IPS-20b (cell line): ENCODE data around the gene TMEM151B.

Experiments used
- H3K27ac ChIP-seq: one replicate; pipeline ENCODE4 v1.5.1; 2013; ENCODE audit warnings: low read length
- H3K27me3 ChIP-seq: 2 replicates; pipeline ENCODE4 v1.6.1; 2013; ENCODE audit warnings: mild to moderate bottlenecking, low read length, inconsistent platforms; ENCODE audit not compliant: insufficient read depth
- H3K36me3 ChIP-seq: 2 replicates; pipeline ENCODE4 v1.6.1; 2013; ENCODE audit warnings: low read depth, mild to moderate bottlenecking, inconsistent platforms, low read length, moderate library complexity; ENCODE audit not compliant: insufficient read depth
- H3K4me1 ChIP-seq: 2 replicates; pipeline ENCODE4 v1.6.1; 2013; ENCODE audit warnings: mild to moderate bottlenecking, control low read depth, inconsistent platforms, low read length, moderate library complexity; ENCODE audit not compliant: insufficient read depth
- H3K4me3 ChIP-seq: 2 replicates; pipeline ENCODE4 v1.5.1; 2013; ENCODE audit warnings: mild to moderate bottlenecking, low read length, inconsistent platforms
- H3K9ac ChIP-seq: 2 replicates; pipeline ENCODE4 v1.6.1; 2013; ENCODE audit warnings: low read depth, mild to moderate bottlenecking, inconsistent platforms, low read length, moderate library complexity
- H3K9me3 ChIP-seq: 2 replicates; pipeline ENCODE4 v1.6.1; 2013; ENCODE audit warnings: mild to moderate bottlenecking, low read depth, low read length, inconsistent platforms; ENCODE audit not compliant: insufficient read depth

Gene TMEM151B

GRCh38 chr6:44255871-44256774 lies 14.1 kb upstream of the TMEM151B start:
- H3K27ac ChIP-seq = peak overlapping the region; percentile 84
- H3K4me3 ChIP-seq = peak overlapping the region; percentile 91
- peaks cover 75% of the 10 kb centered on the region for H3K36me3 ChIP-seq
- no peaks in the 10 kb centered on the region for H3K27me3 ChIP-seq
- no peaks in the 10 kb centered on the region for H3K9me3 ChIP-seq
- peaks cover 10% of the 10 kb centered on the region for H3K4me1 ChIP-seq
- H3K9ac ChIP-seq = peak overlapping the region; percentile 95

DNA sequence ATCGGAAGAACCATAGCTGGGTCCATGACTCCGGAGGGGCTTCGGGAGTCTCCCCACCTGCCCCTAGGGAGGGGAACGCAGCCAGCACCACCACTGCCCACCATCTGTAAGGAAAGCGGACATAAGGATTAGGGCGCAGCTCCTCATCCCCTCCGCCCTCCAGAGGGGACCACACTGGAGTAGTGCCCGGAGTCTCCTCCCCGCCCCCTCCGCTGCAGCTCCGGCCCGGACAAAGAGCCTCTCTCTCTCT lies 13.6 kb upstream of the TMEM151B start:
- Histone ChIP-seq H3K27ac (peak overlapping the region; percentile 84), H3K36me3 (peaks cover 75% of the 10 kb centered on the region), H3K4me1 (peaks cover 9% of the 10 kb centered on the region), H3K9me3 (no peaks in the 10 kb centered on the region), H3K9ac (peak overlapping the region; percentile 95), H3K27me3 (no peaks in the 10 kb centered on the region), H3K4me3 (peak overlapping the region; percentile 91)

DNA sequence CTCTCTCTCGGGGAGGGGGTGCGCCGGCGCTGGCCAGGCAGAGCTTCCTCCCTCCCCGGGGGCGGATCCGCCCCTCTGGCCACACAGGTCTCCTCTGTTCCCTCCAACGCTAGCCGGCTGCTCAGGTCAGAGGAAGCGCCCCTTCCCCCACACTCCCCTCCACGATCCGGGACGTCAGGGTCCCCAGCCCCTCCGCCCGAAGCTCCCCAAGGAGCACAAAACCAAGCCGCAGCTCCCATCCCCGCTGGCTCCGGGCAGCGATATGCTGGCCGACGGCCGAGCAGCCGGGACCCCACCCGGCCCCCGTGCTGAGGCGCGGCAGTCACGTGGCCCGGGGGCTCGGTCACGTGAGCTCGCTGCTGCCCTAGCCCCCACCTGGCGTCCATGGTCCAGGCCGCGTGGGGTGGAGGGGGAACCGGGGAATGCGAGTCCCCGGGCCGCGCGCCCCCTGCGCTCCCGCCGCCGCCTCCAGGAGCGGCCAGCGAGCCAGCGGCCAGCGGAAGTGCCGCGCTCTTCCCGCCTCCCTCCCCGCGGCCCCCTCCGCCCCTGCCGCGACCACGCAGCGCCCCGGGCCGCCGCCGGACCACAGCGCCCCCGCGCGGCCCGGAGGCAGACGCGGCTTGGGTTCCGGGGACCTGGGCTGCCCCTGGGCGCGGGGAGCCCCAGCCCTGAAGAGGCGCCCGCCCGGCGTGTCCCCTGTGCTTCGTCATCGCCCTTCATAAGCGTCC lies 13.1 kb upstream of the TMEM151B start, which contains the start of gene SLC35B2:
Gene SLC35B2 (minus strand): TSS at position 504 of the 728 bp plus-strand sequence. CDS start 118 bp downstream, at position 386.
- Histone ChIP-seq H3K27me3 (no peaks in the 10 kb centered on the region), H3K4me1 (peaks cover 10% of the 10 kb centered on the region), H3K36me3 (peaks cover 73% of the 10 kb centered on the region)

DNA sequence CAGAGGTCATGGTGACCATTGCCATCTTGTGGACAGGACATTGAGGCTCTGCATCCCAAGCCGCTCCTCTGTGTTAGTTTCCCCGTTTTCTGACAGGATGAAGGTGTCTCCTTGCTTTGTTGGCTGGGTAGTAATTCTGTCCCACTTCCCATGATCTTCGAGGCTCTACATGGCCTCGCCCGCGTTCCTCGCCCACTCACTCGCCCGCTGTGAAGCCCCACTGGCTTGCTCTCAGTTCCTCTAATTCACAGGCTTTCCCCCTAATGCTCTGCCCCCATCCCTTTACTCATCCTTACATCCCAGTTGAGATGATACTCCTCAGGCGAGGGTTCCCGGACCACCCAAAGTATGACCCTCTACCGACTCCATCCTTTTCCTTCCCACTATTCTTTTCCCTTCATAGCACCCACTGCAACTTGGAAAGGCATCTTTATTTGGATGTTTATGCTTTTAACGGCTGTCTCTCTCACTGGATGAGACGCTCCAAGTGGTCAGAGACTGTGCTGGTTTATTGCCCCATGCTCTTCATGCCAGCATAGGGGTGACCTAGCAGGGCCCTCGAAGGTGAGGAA lies 12.4 kb upstream of the TMEM151B start:
- H3K4me3 ChIP-seq = peak overlapping the region; percentile 91
- H3K4me1 ChIP-seq = peaks cover 16% of the 10 kb centered on the region
- H3K27me3 ChIP-seq = no peaks in the 10 kb centered on the region
- H3K9me3 ChIP-seq = no peaks in the 10 kb centered on the region
- H3K27ac ChIP-seq = no peak overlapping the region
- H3K36me3 ChIP-seq = peaks cover 66% of the 10 kb centered on the region
- H3K9ac ChIP-seq = peak overlapping the region; percentile 73; the same call in 1 of the 2 replicates

More for the DNA sequence above, 13.1 kb upstream of the TMEM151B start, which contains the start of gene SLC35B2:
- peak within 1 kb of the TSS; percentile 84 for H3K27ac ChIP-seq
- H3K9ac ChIP-seq = peak within 1 kb of the TSS; percentile 95
- peak within 1 kb of the TSS; percentile 91 for H3K4me3 ChIP-seq
- H3K9me3 ChIP-seq = no peaks in the 10 kb centered on the region

DNA sequence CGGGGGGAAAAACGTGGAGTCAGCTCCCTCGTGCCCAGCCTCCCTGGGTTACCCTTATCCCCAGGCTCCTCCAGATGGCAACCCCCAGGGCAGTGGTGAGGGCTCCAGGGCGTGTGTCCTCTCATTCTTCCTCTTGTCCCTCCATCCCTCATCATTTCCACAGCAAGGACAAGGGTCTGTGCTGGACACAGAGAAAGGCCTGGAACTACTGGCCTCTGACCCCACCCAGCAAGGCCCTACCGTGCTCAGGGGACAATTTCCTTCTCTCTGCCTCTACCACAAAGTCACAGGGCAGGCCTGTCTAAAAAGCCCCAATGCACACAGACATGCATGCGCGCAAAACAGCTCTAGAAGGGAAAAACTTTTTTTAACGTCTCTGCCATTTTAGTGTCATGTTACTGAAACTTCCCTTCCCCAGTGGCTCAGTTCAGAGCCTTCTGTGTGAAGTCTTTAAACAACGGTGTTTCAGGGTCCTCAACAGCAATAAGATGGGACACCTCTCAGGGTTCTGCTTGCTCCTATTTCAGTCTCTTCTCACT lies 11.9 kb upstream of the TMEM151B start:
- H3K27me3 ChIP-seq = no peaks in the 10 kb centered on the region
- no peaks in the 10 kb centered on the region for H3K9me3 ChIP-seq
- peak overlapping the region; percentile 73; the same call in 1 of the 2 replicates for H3K9ac ChIP-seq
- H3K4me3 ChIP-seq = no peak overlapping the region; the same call in 1 of the 2 replicates
- H3K27ac ChIP-seq = no peak overlapping the region
- peaks cover 22% of the 10 kb centered on the region for H3K4me1 ChIP-seq
- peaks cover 61% of the 10 kb centered on the region for H3K36me3 ChIP-seq

DNA sequence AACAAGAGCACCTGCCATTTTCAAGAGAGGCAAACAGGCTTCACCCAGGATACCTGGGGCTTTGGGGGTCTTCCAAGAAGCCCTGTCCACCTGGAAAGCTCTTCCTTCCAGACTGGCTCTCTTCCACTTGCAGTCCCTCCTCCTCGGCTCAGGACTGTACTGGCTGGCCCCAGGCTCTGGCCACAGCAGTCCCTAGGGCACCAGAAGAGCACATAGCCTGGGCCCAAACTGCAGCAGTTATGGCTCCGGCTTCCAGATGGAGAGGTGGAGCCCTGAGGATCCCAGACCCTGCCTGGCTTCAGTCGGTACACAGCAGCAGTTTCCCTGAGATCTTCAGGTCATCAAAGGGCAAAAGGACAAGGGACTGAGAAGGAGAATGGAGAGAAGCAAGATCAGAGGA lies 11.3 kb upstream of the TMEM151B start:
- H3K4me1 ChIP-seq = peaks cover 27% of the 10 kb centered on the region
- H3K27me3 ChIP-seq = no peaks in the 10 kb centered on the region
- peaks cover 56% of the 10 kb centered on the region for H3K36me3 ChIP-seq
- no peak overlapping the region for H3K27ac ChIP-seq
- no peak overlapping the region for H3K4me3 ChIP-seq
- no peak overlapping the region for H3K9ac ChIP-seq
- H3K9me3 ChIP-seq = no peaks in the 10 kb centered on the region

DNA sequence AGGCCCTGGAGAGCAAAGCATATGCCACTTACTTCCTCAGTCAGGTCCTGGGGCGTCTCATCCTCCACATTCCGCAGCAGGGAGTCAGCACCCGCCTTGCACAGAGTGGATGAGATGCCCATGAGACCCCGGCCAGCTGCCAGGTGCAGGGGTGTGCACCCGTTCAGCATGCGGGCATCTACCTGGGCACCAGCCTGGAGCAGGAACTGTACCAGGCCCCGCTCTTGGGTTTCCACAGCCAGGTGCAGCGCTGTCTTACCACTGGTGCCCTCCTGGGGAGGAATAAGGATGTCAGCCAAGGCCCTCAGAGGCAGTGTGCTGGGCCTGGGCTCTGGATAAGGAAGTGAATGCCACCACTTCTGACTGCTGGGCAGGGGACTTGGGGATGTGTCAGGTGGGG lies 10.2 kb upstream of the TMEM151B start:
- H3K4me3 ChIP-seq = no peak overlapping the region
- H3K4me1 ChIP-seq = peaks cover 36% of the 10 kb centered on the region
- no peak overlapping the region for H3K9ac ChIP-seq
- H3K9me3 ChIP-seq = no peaks in the 10 kb centered on the region
- H3K36me3 ChIP-seq = peaks cover 45% of the 10 kb centered on the region
- no peak overlapping the region for H3K27ac ChIP-seq
- peaks cover 7% of the 10 kb centered on the region for H3K27me3 ChIP-seq

DNA sequence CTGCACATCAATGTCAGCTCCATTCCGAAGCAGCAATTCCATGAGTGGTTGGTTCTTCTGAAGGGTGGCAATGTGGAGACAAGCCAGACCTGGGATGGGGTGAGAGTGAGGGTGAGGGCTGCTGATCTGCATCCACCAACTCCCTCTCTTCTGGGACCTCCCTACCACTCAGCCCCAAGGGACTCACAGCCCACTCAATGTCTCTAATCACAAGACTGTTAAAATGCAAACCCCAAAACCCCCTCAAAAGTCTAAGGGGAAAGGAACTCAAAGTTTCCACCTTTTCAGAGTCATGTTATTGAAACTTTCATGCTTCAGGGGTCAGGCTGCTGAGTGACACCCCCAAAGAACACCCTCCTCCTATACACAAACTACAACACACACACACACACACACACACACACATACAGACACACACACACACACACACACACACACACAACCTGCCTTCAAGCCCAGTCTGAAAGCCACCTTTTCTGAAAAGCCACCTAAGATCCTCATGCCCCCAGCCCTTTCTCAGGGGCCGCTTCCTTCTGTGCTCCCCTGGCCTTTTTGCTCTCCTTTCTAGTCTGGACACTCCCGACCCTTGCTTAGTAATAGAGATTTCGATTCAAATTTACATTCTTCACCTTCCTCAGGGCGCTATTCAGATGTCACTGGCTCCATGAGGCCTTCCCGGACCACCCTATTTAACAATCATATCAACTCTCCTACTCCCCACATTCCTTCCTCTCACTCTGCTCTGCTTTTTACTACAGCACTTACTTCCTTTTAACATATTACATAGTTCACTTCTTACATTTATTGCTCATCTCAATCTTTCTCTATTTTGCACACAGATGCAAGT lies 9.6 kb upstream of the TMEM151B start:
- H3K27me3 ChIP-seq = peaks cover 7% of the 10 kb centered on the region
- H3K4me3 ChIP-seq = no peak overlapping the region
- H3K4me1 ChIP-seq = peaks cover 33% of the 10 kb centered on the region
- H3K9me3 ChIP-seq = no peaks in the 10 kb centered on the region
- no peak overlapping the region for H3K27ac ChIP-seq
- H3K9ac ChIP-seq = no peak overlapping the region
- H3K36me3 ChIP-seq = peaks cover 38% of the 10 kb centered on the region

DNA sequence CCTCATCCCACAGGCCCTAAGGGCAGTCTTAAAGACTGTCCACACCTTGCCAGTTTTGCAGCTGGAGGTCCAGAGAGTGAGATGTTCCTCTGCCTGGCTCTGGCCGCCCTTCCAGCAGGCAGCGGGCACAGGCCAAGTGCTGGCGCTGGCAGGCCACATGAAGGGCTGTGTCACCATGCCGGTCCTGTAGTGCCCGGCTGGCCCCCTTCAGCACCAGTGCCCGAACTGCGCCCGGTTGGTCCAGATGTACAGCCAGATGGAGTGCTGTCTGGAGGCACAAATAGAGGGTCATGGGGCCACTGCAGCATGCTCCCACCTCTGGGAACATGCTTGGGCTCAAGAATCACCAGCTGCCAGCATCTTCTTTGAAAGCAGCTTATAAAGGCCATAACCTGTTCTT lies 8.7 kb upstream of the TMEM151B start:
- peaks cover 31% of the 10 kb centered on the region for H3K4me1 ChIP-seq
- peaks cover 7% of the 10 kb centered on the region for H3K27me3 ChIP-seq
- H3K4me3 ChIP-seq = no peak overlapping the region
- H3K27ac ChIP-seq = no peak overlapping the region
- no peaks in the 10 kb centered on the region for H3K9me3 ChIP-seq
- no peak overlapping the region for H3K9ac ChIP-seq
- peaks cover 36% of the 10 kb centered on the region for H3K36me3 ChIP-seq

- H3K36me3 ChIP-seq = peaks cover 36% of the 10 kb centered on the region
- H3K9ac ChIP-seq = peak overlapping the region; percentile 77; the same call in 1 of the 2 replicates
- H3K4me3 ChIP-seq = peak overlapping the region; percentile 85; the same call in 1 of the 2 replicates
- peaks cover 31% of the 10 kb centered on the region for H3K4me1 ChIP-seq
- no peak overlapping the region for H3K27ac ChIP-seq
- no peaks in the 10 kb centered on the region for H3K9me3 ChIP-seq
- peaks cover 7% of the 10 kb centered on the region for H3K27me3 ChIP-seq
Measured at GRCh38 chr6:44262467-44263353, 7.5 kb upstream of the TMEM151B start.
